GM12891 (cell line): Measurements from ENCODE around the gene ADM.

Experiments
- POLR2A ChIP-seq: IDR thresholded peaks from 2 replicates; pipeline ENCODE4 v1.6.1; 2011; ENCODE audit warnings: low read depth, low read length, control low read depth
- POLR2AphosphoS5 ChIP-seq: IDR thresholded peaks from 2 replicates; pipeline ENCODE4 v1.6.1; 2011; ENCODE audit warnings: low read depth, low read length, control low read depth
- SPI1 ChIP-seq: IDR thresholded peaks from 2 replicates; pipeline ENCODE4 v1.6.1; 2011; ENCODE audit warnings: low read depth, low read length, control low read depth

- no peak for TF ChIP-seq POLR2A
- TF ChIP-seq SPI1: no peak
- no peak for TF ChIP-seq POLR2AphosphoS5
Measured at GRCh38 chr11:10287140-10287539, 17.7 kb upstream of the ADM start.
